GM12878 (cell line): ENCODE results near the gene AIRE. TPM values are rescaled to one million over a fixed set of nuclear protein-coding genes. Genes with fewer than 3 reads are reported as not detected.

Experiments used
- ASH2L ChIP-seq: fragments of 300-600, 200-600 bp; sonication (generic); IDR thresholded peaks from 2 replicates; pipeline ENCODE4 v1.6.1; 2017; ENCODE audit warnings: low read depth, mild to moderate bottlenecking, borderline replicate concordance
- ATF7 ChIP-seq: fragments of 450-650 bp; IDR thresholded peaks from 2 replicates; pipeline ENCODE4 v1.6.1; 2016; ENCODE audit warnings: low read depth, mild to moderate bottlenecking
- BHLHE40 ChIP-seq, 2 experiments: fragments of 450-650 bp in 1 of 2; IDR thresholded peaks; 2 replicates each; pipeline ENCODE4 v1.6.1; 2011 to 2017; ENCODE audit warnings: low read depth in 2 of 2, borderline replicate concordance in 1 of 2, improper control_type of control experiment in 1 of 2, low read length in 1 of 2, mild to moderate bottlenecking in 1 of 2
- CBX5 ChIP-seq: sonication (generic); IDR thresholded peaks from 2 replicates; pipeline ENCODE4 v1.6.1; 2016; ENCODE audit warnings: low read depth, moderate library complexity, mild to moderate bottlenecking, inconsistent platforms
- CHD2 ChIP-seq: IDR thresholded peaks from 2 replicates; pipeline ENCODE4 v1.6.1; 2011; ENCODE audit warnings: low read depth, low read length, improper control_type of control experiment, borderline replicate concordance
- DPF2 ChIP-seq: fragments of 450-650 bp; IDR thresholded peaks from 2 replicates; pipeline ENCODE4 v1.6.1; 2017; ENCODE audit warnings: mild to moderate bottlenecking
- HCFC1 ChIP-seq: fragments of 150-350 bp; IDR thresholded peaks from 2 replicates; pipeline ENCODE4 v1.6.1; 2014; ENCODE audit warnings: low read length
- HDGF ChIP-seq: fragments of 450-650 bp; IDR thresholded peaks from 2 replicates; pipeline ENCODE4 v1.6.1; 2016; ENCODE audit warnings: antibody characterized with exemption
- HSF1 ChIP-seq: fragments of 150-350 bp; IDR thresholded peaks from 2 replicates; pipeline ENCODE4 v1.6.1; 2014; ENCODE audit warnings: mild to moderate bottlenecking, low read depth, low read length
- NFIC ChIP-seq: IDR thresholded peaks from 2 replicates; pipeline ENCODE4 v1.6.1; 2012; ENCODE audit warnings: low read depth, mild to moderate bottlenecking, inconsistent platforms, low read length, moderate library complexity
- NR2C1 ChIP-seq: fragments of 450-650 bp; IDR thresholded peaks from 2 replicates; pipeline ENCODE4 v1.6.1; 2017; ENCODE audit warnings: antibody characterized with exemption, mild to moderate bottlenecking, moderate library complexity
- PAX5 ChIP-seq: IDR thresholded peaks from 2 replicates; pipeline ENCODE4 v1.6.1; 2011; ENCODE audit warnings: low read depth, low read length, borderline replicate concordance
- PBX3 ChIP-seq: IDR thresholded peaks from 2 replicates; pipeline ENCODE4 v1.6.1; 2011; ENCODE audit warnings: mild to moderate bottlenecking, low read depth, low read length, moderate library complexity; ENCODE audit not compliant: insufficient replicate concordance
- POLR2AphosphoS2 ChIP-seq: IDR thresholded peaks from 2 replicates; pipeline ENCODE4 v1.6.1; 2011; ENCODE audit warnings: low read depth, mild to moderate bottlenecking, low read length, improper control_type of control experiment, moderate library complexity
- RB1 ChIP-seq: fragments of 450-650 bp; formaldehyde crosslinking; IDR thresholded peaks from 2 replicates; pipeline ENCODE4 v1.6.1; 2017; ENCODE audit warnings: mild to moderate bottlenecking, borderline replicate concordance
- RCOR1 ChIP-seq: conservative IDR thresholded peaks from 2 replicates; pipeline ENCODE4 v1.6.1; 2012; ENCODE audit warnings: low read depth, low read length, improper control_type of control experiment
- RFX5 ChIP-seq: IDR thresholded peaks from 2 replicates; pipeline ENCODE4 v1.6.1; 2011; ENCODE audit warnings: low read depth, low read length, improper control_type of control experiment
- RUNX3 ChIP-seq: IDR thresholded peaks from 2 replicates; pipeline ENCODE4 v1.6.1; 2012; ENCODE audit warnings: low read length, inconsistent platforms
- SMAD5 ChIP-seq: IDR thresholded peaks from 2 replicates; pipeline ENCODE4 v1.6.1; 2016; ENCODE audit warnings: antibody characterized with exemption, low read depth
- SMARCA5 ChIP-seq: fragments of 450-650 bp; IDR thresholded peaks from 2 replicates; pipeline ENCODE4 v1.6.1; 2017; ENCODE audit warnings: mild to moderate bottlenecking
- TARDBP ChIP-seq: IDR thresholded peaks from 2 replicates; pipeline ENCODE4 v1.6.1; 2016; ENCODE audit warnings: borderline replicate concordance
- ZNF384 ChIP-seq: IDR thresholded peaks from 2 replicates; pipeline ENCODE4 v1.6.1; 2012; ENCODE audit warnings: low read depth, mild to moderate bottlenecking, low read length, improper control_type of control experiment, borderline replicate concordance
- ZNF687 ChIP-seq: fragments of 450-650 bp; IDR thresholded peaks from 2 replicates; pipeline ENCODE4 v1.6.1; 2017; ENCODE audit warnings: mild to moderate bottlenecking, moderate library complexity
- ZZZ3 ChIP-seq: IDR thresholded peaks from 2 replicates; pipeline ENCODE4 v1.6.1; 2011; ENCODE audit warnings: low read depth; ENCODE audit not compliant: control insufficient read depth, insufficient read length
- polyA plus RNA-seq, 11 experiments: library from polyadenylated mRNA; depleted of rRNA in 4 of 11; unstranded in 6 of 11; stranded (reverse) in 5 of 11; fragments of >200 nt; fragmentation: Nextera tagmentation in 4 of 11; fragmentation: Illumina TruSeq in 1 of 11; extraction: Ambion mirVana in 4 of 11; extraction: Trizol in 1 of 11; gene quantifications; 1 replicate in 1 of 11; 2 replicates in 10 of 11; pipeline versions ENCODE4 v1.2.1 to v1.2.3, GENCODE V29; 2011 to 2016; ENCODE audit warnings: inconsistent platforms in 2 of 11, missing spikeins in 2 of 11, low read depth in 1 of 11
- total RNA-seq, 4 experiments: library from RNA; depleted of rRNA in 3 of 4; stranded (reverse); fragments of >200 nt in 3 of 4; fragmentation: Illumina TruSeq in 1 of 4; extraction: Trizol in 1 of 4; gene quantifications; 2 replicates each; pipeline versions ENCODE4 v1.2.1 to v1.2.3, GENCODE V29; 2013 to 2021

AIRE gene
- total and polyA plus RNA-seq, 10 of the 15 experiments (the other 5 are each of a cell fraction or from before 2014, with no cell fraction given): 0.05 to 0.10 TPM; not detected in 8

GRCh38 chr21:44338971-44339910, 53.6 kb downstream of the AIRE start, which contains the start of gene CFAP410 (continued):
- TF ChIP-seq PBX3 (no peak), ZZZ3 (no peak), HCFC1 (peak; percentile 85), NR2C1 (peak; percentile 41; the same call in 1 of the 2 replicates), SMAD5 (peak; percentile 80; the same call in 1 of the 2 replicates), RCOR1 (0 out of 2 replicates have a peak, but pooled peaks have one; percentile 35), RB1 (peak; percentile 84; the same call in 1 of the 2 replicates), CHD2 (peak; percentile 59; the same call in 1 of the 2 replicates), POLR2AphosphoS2 (peak; percentile 37; the same call in 1 of the 2 replicates), ASH2L (no peak), DPF2 (peak; percentile 74; the same call in 1 of the 2 replicates), CBX5 (0 out of 2 replicates have a peak, but pooled peaks have one; percentile 39), ZNF687 (no peak; the same call in 1 of the 2 replicates), SMARCA5 (peak; percentile 85), ATF7 (no peak), TARDBP (no peak), RUNX3 (no peak), NFIC (no peak), PAX5 (peak; percentile 60; the same call in 1 of the 2 replicates), ZNF384 (no peak), HSF1 (no peak), HDGF (0 out of 2 replicates have a peak, but pooled peaks have one; percentile 63), RFX5 (no peak), BHLHE40 (IDR thresholded peaks at IDR 0.05; ENCODE audit: borderline replicate concordance in 1 of 2, low read depth in 2 of 2, low read length in 1 of 2) (peak; percentile 54 to 84; a peak in 3 of 4 replicates)
